T-helper 1 cell treated with Interleukin-12 subunit alpha and Interleukin-12 subunit beta and Interleukin-4 antibody, amounts not matched to agents 30 μg/mL and 1 μg/mL, for 36 hours (primary cell): ENCODE data around the gene OTOP2.

Experiments
- H3K27ac Mint-ChIP-seq: one replicate; pipeline ENCODE4 v1.8.0; 2021; ENCODE audit warnings: mild to moderate bottlenecking, mixed read lengths
- H3K27me3 Mint-ChIP-seq: one replicate; pipeline ENCODE4 v1.8.0; 2021; ENCODE audit warnings: low read depth, mixed read lengths
- H3K36me3 Mint-ChIP-seq: one replicate; pipeline ENCODE4 v1.8.0; 2021; ENCODE audit warnings: low read depth, mixed read lengths
- H3K4me1 Mint-ChIP-seq: one replicate; pipeline ENCODE4 v1.8.0; 2021; ENCODE audit warnings: low read depth, mixed read lengths
- H3K4me3 Mint-ChIP-seq: one replicate; pipeline ENCODE4 v1.8.0; 2021; ENCODE audit warnings: mild to moderate bottlenecking, moderate library complexity, mixed read lengths
- H3K9me3 Mint-ChIP-seq: one replicate; pipeline ENCODE4 v1.8.0; 2021; ENCODE audit warnings: mixed read lengths

The OTOP2 gene

DNA sequence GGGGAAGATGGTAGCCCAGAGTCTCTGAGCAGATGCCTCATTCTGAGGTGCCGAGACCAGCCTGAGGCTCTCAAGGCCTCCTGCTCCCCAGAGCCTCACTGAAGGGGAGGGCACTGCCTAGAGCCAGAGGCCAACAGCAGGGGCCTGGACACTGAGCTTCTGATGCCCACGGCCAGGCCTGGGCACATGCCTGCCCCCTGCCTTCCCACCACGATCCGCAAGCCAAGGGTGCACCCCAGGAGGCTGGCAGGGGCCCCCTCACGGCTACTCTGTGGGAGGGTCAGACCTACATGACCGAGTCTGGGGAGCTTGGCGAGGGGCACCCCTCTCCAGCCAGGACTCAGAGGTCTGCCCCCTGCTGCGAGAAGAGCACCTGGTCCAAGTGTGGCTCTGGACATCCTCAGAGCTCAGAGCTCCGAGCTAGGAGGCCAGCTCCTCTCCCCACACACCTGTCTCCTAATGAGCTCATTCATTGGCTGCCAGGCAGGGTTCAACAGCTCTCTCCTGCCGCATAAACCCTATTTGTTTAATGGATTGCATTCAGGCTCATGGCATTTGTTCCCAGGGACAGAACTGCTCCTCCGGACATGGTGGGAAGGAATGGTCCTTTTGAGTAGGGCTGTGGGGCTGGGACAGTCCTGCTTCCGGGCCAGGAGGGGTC is 25.5 kb downstream of the OTOP2 start:
- no peaks in the 10 kb centered on the region for H3K36me3 Mint-ChIP-seq
- peaks cover 7% of the 10 kb centered on the region for H3K27me3 Mint-ChIP-seq

GRCh38 chr17:74950207-74950606 is 26.1 kb downstream of the OTOP2 start:
- Mint-ChIP-seq H3K27ac (no peak overlapping the region), H3K4me1 (peaks cover 3% of the 10 kb centered on the region), H3K27me3 (peaks cover 4% of the 10 kb centered on the region), H3K36me3 (no peaks in the 10 kb centered on the region), H3K9me3 (no peaks in the 10 kb centered on the region), H3K4me3 (no peak overlapping the region)

More for the DNA sequence above, 25.5 kb downstream of the OTOP2 start:
- Mint-ChIP-seq H3K4me3 (no peak overlapping the region), H3K27ac (no peak overlapping the region), H3K9me3 (no peaks in the 10 kb centered on the region), H3K4me1 (peaks cover 3% of the 10 kb centered on the region)

DNA sequence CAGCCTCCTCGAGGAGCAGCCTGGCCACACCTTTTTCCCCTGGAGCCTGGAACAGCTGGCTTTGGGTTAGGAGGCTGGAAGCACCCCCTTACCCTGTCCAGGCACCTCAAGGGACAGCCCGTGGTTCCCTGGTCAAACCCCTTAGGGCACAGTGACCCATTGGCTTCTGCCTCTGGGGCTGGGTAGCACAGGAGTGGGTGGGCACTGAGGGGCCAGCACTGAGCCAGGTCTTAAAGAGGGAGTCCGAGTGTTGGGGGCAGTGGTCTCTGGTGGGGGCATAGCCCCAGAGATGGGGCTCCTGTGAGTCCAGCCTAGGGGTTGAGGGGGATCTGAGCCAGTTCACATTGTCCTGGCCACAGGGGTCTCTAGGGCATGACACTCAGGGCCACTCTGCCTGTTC is 27.0 kb downstream of the OTOP2 start:
- H3K36me3 Mint-ChIP-seq: no peaks in the 10 kb centered on the region
- H3K27me3 Mint-ChIP-seq: no peaks in the 10 kb centered on the region
- no peak overlapping the region for H3K27ac Mint-ChIP-seq
- no peak overlapping the region for H3K4me3 Mint-ChIP-seq
- no peaks in the 10 kb centered on the region for H3K9me3 Mint-ChIP-seq
- no peaks in the 10 kb centered on the region for H3K4me1 Mint-ChIP-seq

- Mint-ChIP-seq H3K4me3 (no peak overlapping the region), H3K9me3 (no peaks in the 10 kb centered on the region), H3K27me3 (no peaks in the 10 kb centered on the region), H3K27ac (no peak overlapping the region), H3K4me1 (no peaks in the 10 kb centered on the region), H3K36me3 (no peaks in the 10 kb centered on the region)
Measured at GRCh38 chr17:74951680-74952421, 27.8 kb downstream of the OTOP2 start.

DNA sequence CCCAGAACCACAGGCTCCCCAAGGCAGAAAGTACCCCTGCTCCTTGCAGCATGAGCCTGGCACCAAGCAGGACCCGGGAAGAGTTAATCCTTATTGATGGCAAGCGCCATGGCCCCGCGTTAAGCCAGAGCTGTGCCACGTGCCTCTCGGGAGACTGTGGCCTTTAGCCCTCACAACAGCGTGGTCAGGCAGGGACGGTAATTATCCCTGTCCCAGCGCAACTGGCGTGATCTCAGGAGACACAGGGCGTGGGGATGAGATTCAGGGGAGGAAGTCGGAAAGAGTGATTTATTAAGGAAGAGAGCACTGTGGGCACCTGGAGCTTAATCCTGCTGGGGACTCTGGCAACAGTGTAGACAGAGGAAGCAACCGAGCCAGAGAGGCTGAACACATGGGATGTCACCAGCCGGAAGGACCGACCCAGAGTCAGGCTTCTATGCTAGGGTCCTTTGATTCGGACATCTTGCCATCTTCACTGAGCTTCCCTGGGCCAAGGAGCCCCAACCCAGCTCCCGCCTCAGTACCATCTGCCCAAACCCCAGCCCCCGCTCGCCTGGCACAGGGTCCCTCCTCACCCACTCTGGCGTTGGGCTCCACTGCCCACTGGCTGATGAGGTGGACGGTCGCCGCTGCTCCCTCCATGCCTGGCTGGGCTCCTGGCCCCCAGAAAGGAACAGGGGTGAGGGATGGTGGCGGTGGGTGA is 28.5 kb downstream of the OTOP2 start:
- Mint-ChIP-seq H3K4me1 (no peaks in the 10 kb centered on the region), H3K27me3 (no peaks in the 10 kb centered on the region), H3K4me3 (no peak overlapping the region), H3K27ac (no peak overlapping the region), H3K9me3 (no peaks in the 10 kb centered on the region), H3K36me3 (no peaks in the 10 kb centered on the region)

DNA sequence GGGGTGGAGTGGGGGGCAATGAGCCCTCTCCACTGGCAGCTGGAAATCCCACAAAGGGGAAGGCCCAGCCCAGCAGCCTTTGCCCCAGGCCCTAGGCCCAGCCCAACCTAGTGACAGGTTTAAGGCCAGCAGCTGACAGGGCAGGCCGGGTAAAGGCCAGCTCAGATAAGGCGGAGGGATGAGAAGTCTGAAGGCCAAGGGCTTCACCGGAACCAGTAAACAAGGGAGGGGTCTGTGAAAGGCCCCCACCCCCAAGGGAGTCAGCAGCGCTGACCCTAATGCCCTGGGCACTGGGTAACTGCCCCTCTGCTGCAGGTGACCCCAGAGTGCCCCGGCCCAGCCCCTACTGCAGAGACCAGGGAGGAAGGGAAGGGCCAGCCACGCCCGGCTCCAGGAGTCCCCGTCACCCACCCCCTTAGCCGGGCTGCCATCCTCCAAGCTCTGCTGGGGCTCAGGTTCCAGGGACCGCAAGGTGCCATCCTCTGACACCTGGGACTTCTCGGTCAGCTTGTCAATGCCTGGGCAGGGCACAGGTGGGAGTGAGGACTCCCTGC is 29.1 kb downstream of the OTOP2 start:
- H3K27me3 Mint-ChIP-seq: no peaks in the 10 kb centered on the region
- no peaks in the 10 kb centered on the region for H3K36me3 Mint-ChIP-seq
- no peak overlapping the region for H3K4me3 Mint-ChIP-seq
- no peak overlapping the region for H3K27ac Mint-ChIP-seq
- H3K4me1 Mint-ChIP-seq: no peaks in the 10 kb centered on the region
- no peaks in the 10 kb centered on the region for H3K9me3 Mint-ChIP-seq

- no peaks in the 10 kb centered on the region for H3K4me1 Mint-ChIP-seq
Measured at GRCh38 chr17:74954115-74954514, 30.0 kb downstream of the OTOP2 start.

GRCh38 chr17:74954665-74955421 is 30.8 kb downstream of the OTOP2 start:
- Mint-ChIP-seq H3K27ac (no peak overlapping the region), H3K9me3 (no peaks in the 10 kb centered on the region), H3K4me1 (no peaks in the 10 kb centered on the region), H3K36me3 (no peaks in the 10 kb centered on the region), H3K27me3 (no peaks in the 10 kb centered on the region), H3K4me3 (no peak overlapping the region)

More at GRCh38 chr17:74954115-74954514, 30.0 kb downstream of the OTOP2 start:
- Mint-ChIP-seq H3K4me3 (no peak overlapping the region), H3K27me3 (no peaks in the 10 kb centered on the region), H3K9me3 (no peaks in the 10 kb centered on the region), H3K27ac (no peak overlapping the region), H3K36me3 (no peaks in the 10 kb centered on the region)

- Mint-ChIP-seq H3K4me3 (no peak overlapping the region), H3K27ac (no peak overlapping the region), H3K4me1 (peaks cover 2% of the 10 kb centered on the region), H3K9me3 (no peaks in the 10 kb centered on the region), H3K27me3 (no peaks in the 10 kb centered on the region), H3K36me3 (no peaks in the 10 kb centered on the region)
Measured at GRCh38 chr17:74956093-74956492, 32.0 kb downstream of the OTOP2 start.

GRCh38 chr17:74957935-74958740 is 34.1 kb downstream of the OTOP2 start:
- no peaks in the 10 kb centered on the region for H3K36me3 Mint-ChIP-seq
- H3K4me3 Mint-ChIP-seq: no peak overlapping the region
- H3K9me3 Mint-ChIP-seq: no peaks in the 10 kb centered on the region
- H3K4me1 Mint-ChIP-seq: peaks cover 4% of the 10 kb centered on the region
- H3K27me3 Mint-ChIP-seq: no peaks in the 10 kb centered on the region
- H3K27ac Mint-ChIP-seq: no peak overlapping the region

DNA sequence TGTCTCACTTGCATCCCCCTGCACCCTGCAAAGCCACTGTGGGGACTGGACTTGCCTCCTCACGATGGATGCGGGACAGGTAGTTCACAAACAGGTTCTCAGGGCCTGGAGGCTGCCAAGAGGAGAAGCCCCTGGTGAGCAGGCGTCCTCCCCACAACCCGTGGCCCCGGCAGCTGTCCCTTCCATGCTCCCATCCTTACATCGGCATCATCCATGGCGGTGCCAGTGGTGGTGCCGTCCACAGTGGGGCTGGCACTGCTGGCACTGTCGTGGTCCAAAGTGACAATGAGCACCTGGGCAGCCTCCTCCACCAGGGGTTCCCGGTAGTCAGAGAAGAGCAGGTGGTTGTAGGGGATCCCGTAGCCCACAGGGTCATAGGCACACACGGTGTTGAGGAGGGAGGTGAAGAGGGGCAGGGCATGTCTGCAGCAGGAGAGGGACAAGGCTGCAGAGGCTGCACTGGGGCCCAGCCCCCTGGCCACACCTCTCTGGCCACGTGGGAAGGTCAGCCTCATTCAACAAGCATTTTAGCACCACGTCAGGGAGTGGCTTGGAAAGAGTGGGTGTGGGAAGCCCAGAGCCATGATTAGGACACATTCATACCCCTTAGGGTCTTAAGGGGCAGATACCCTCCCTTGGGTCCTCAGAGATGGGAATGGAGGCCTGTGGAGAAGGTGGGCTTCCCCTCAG is 35.9 kb downstream of the OTOP2 start:
- no peak overlapping the region for H3K4me3 Mint-ChIP-seq
- H3K4me1 Mint-ChIP-seq: peaks cover 4% of the 10 kb centered on the region
- no peaks in the 10 kb centered on the region for H3K9me3 Mint-ChIP-seq
- H3K36me3 Mint-ChIP-seq: no peaks in the 10 kb centered on the region
- no peak overlapping the region for H3K27ac Mint-ChIP-seq
- H3K27me3 Mint-ChIP-seq: peaks cover under 1% of the 10 kb centered on the region

DNA sequence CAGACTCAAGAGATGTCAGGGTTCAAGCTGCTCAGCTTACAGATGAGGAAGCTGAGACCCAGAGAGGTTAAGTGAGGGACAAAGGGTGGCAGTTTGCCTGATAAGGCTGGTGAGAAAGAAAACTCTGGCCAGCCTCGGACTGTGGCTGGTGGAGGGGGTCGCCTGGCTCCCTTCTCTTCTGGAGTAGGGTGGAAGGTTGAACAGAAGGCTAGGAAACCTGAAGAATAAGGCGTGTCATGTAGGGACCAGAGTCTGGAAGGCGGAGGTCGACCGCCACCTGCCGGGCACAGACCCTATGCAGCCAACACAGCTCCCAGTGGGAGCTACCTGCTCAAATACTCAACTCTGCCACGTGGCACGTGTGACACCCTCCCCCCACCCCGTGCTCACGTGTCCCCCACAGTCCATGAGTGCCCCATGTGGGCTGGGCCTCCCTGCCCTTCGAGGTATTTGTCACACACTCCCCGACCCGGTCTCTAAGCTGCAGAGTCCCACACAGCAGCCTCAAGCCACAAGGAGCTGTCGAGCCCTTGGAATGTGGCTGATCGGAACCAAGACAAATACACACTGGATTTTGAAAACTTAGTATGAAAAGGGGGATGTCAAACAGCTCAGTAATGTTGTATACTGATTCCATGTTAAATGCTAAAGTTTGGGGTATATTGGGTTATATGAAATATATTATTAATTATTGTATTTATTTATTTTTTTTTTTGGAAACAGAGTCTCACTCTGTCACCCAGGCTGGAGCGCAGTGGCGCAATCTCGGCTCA is 36.7 kb downstream of the OTOP2 start:
- H3K27ac Mint-ChIP-seq: no peak overlapping the region

More for the DNA sequence above, 36.7 kb downstream of the OTOP2 start:
- no peaks in the 10 kb centered on the region for H3K9me3 Mint-ChIP-seq
- peaks cover 6% of the 10 kb centered on the region for H3K4me1 Mint-ChIP-seq
- H3K27me3 Mint-ChIP-seq: peaks cover 3% of the 10 kb centered on the region
- H3K4me3 Mint-ChIP-seq: no peak overlapping the region
- no peaks in the 10 kb centered on the region for H3K36me3 Mint-ChIP-seq
